Epithelial cell of proximal tubule (primary cell): ENCODE results near the gene NOTUM. TPM values are rescaled to one million over a fixed set of nuclear protein-coding genes. Genes with fewer than 3 reads are reported as not detected.

Experiments
- DNase-seq: peaks from one replicate; pipeline ENCODE4 v3.0.0-alpha.2; 2011; ENCODE audit warnings: low read depth
- H3K4me3 ChIP-seq: 2 replicates; pipeline ENCODE4 v1.5.1; 2011; ENCODE audit warnings: low read depth, mild to moderate bottlenecking, low read length
- total RNA-seq: library from RNA; depleted of rRNA; stranded (reverse); fragments of >200 nt; gene quantifications from 2 replicates; pipeline ENCODE4 v1.2.3, GENCODE V29; 2015
- TF ChIP-seq, protein P1 (sequence below): conservative IDR thresholded peaks from 2 replicates; pipeline ENCODE4 v1.5.1; 2012; ENCODE audit warnings: low read depth, mild to moderate bottlenecking, low read length

Gene NOTUM
- total RNA-seq, 1 donor from 2014 or later, result not detected

DNA sequence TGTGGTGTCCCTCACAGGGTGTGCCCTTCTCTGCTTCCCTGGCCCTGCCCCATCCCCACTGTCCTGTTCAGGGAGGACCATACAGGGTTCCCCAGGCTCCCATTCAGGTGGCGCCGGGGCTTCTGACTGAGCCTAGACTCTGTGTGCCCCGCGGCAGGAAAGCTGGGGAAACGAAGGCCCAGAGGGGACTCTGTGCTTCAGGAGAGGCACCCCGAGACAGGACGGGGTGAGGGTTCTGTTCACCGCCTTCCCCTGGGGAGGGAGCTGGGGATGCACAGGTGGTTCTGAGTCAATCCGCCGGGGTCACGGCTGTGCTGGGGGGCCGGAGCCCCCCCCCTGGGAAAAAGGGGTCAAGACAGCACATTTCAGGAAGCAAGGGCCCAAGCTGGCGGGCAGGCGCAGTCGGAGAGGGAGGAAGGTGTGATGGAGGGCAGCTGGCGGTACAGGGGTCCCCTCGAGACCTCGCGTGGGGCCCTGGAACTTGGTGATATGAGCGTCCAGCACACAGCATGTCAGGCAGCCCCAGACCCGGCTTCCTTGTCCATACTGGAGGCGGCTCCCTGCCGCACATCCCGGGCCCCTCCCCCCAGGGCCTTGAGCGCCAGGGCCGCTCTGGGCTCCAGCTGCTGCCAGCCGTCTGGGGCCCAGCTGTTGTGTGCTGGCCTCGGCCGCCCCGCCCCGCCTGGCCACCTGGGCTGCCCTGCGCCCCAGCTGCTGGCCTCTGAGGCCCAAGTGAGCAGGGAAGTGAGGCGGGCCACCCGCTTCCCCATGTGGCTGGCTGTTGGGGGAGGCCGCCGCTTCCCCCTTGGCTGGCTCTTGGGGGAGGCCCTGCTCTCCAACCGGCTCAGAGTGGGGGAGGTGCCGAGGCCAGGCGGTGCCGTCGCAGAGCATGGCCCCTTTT, 5.6 kb upstream of the NOTUM start:
- H3K4me3 ChIP-seq, result no peak overlapping the region
- TF ChIP-seq, protein P1, sequence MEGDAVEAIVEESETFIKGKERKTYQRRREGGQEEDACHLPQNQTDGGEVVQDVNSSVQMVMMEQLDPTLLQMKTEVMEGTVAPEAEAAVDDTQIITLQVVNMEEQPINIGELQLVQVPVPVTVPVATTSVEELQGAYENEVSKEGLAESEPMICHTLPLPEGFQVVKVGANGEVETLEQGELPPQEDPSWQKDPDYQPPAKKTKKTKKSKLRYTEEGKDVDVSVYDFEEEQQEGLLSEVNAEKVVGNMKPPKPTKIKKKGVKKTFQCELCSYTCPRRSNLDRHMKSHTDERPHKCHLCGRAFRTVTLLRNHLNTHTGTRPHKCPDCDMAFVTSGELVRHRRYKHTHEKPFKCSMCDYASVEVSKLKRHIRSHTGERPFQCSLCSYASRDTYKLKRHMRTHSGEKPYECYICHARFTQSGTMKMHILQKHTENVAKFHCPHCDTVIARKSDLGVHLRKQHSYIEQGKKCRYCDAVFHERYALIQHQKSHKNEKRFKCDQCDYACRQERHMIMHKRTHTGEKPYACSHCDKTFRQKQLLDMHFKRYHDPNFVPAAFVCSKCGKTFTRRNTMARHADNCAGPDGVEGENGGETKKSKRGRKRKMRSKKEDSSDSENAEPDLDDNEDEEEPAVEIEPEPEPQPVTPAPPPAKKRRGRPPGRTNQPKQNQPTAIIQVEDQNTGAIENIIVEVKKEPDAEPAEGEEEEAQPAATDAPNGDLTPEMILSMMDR, result no peak
- DNase-seq, result no peak

DNA sequence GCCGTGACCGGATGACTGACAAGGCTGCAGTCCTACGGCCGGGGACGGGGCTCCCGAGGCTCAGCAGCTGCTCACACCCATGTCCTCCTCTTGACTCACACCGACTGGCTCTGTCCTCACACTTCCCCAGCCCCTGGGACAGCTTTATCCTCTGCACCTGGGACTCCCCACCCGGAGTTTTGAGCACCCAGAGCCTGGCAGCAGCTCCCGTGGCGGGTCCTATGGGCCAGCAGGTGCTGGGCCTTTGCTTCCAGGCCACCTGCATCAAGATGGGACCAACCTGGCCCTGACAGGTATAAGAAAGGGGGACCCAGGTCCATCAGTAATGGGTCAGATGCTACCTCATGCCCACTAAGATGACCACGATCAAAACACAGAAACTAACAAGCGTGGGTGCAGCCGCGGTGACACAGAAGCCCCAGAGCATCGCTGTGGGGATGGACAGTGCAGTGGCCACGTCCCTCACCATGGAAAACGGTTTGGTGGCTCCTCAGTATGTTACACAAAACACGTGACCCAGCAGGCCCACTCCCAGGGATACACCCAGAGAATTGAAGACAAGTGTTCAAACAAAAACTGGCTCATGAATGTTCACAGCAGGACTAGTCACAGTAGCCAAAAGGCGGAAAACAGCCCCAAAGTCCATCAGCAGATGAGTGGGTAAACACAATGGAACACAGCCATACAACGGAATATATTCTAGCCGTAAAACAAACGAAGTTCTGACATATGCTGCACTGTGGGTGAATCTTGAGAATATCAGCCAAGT, 3.3 kb upstream of the NOTUM start:
- TF ChIP-seq, protein P1, result no peak
- DNase-seq, result no peak
- no peak overlapping the region for H3K4me3 ChIP-seq

DNA sequence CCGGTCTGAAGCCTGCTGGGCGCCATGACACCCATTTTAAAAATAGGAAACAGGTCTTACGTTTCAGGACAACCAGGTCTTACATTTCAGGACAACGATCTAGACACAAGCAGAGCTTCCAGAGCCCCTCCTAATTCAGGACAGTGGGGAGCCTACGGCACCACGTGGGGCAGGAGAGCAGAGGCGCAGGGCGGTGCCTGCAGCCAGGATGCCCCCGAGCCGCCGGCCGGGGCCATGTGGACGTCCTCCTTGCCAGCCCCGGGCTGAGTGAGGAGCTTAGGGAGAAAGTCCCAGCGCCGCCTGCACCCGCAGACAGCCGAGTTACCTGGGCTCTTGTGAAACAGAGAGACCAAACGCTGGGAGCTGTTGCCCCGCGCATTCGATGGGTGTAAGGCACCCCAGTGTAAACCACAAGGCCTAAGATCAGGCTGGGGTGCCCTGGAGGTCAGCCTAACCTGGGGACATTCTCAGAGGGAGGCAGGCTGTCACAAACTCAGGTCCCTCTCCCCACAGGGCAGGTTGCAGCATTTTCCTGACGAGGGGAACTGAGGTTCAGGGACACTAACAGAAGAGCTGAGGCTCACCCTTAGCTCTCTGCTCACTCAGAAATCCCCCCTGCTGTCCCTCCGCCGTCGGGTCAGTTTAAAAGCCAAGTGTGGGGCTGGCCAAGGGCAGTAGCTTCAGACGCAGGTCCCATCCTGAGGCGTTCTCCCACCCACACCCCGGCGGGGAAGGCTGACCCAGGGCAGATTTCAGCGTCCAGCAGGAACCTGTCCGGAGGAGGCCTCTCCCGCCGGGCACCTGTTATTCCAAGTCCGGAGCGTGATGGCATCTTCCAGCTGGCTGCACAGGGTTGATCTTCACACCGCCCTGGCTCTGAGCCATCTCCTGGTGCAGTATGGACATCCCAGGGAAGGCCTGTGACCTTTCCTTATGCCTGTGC, 1.8 kb upstream of the NOTUM start:
- H3K4me3 ChIP-seq, result no peak overlapping the region
- no peak for DNase-seq
- TF ChIP-seq, protein P1, result no peak

DNA sequence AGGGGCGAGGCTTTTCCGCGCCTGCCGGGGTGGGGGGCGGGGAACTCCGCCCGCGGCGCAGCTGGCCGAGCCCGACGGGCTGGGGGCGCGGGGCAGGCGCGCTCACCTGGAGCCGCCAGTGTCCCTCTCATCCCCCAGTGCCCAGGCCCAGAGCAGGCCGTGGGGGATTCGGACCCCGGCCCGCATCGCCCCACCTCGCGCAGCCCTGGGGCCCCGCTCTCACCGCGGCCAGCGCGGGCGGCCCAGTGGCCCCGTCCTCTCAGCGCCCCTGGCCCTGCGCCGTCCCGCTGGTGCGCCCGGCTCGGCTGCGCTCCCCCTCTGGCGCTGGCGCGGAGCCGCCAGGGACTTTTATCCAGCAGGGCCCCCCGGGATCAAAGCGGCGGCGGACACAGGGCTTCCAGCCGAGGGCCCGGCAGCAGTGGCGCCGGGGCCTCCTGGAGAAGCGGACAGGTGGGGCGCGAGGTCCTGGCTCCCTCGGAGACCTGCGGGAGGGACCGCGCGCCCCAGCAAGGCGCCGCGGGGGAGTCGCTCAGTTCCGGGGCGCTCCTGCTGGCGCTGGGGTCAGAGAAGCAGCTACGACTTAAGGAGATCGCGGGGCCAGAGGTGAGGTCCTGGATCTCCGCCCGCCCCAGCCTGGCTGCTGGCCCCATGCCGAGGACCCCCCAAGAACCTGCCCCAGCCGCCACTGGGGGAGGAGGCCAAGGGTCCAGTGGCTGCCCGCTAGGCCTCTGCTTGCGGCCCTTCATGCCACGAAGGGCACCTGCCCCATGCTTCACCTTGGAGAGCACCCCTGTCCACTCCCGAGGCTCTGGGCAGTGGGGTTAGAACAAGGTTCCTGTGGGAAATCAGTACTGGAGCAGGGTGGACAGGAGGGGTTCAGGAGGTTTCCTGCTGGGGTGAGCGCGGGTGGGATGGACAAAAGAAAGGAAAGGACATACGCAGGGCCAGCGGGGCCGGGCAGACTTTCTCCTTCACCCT, 823 bp upstream of the NOTUM start:
- H3K4me3 ChIP-seq, result no peak overlapping the region
- no peak for DNase-seq
- TF ChIP-seq, protein P1, result no peak

DNA sequence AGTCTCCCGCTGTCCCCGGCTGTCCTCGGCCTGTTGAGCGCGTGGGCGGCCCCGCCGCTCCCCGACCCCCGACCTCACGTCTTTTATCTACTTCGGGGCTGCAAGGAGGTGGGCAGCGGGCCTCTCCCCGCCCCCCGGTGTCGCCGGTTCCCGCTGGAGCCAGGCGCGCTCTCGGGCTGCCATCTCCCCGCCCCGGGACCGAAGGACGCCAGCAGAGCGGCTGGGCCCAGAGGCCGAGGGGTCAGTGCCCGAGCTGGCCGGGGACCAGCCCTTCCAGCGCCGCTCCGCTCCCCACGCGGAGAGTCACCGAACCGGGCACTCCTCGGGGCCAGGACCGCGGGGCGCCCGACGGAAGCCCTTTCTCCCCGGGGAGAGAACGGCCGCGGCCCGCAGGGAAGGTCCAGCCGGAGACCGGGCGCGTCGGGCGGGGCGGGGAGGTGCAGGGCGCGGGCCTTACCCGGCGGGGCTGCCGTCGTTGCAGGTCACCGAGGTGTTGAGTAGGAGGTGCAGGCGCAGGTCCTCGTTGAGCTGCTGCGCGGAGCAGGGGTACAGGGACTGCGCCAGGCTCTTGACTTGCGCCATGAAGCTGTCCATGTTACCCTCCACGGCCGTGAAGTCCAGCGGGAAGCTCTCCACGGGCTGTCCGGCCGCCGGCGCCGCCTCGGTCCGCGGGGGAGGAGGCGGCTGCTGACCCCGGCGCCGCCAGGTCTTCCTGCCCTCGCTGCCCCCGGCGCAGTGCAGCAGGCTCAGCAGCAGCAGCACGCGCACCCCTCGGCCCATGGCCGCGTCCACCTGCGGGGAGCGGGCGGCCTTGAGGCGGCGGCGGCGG, 643 bp downstream of the NOTUM start:
- DNase-seq, result no peak
- H3K4me3 ChIP-seq, result no peak overlapping the region
- TF ChIP-seq, protein P1, result no peak
